CD4-positive, alpha-beta T cell (primary cell): ENCODE measurements around the gene TRIM10. TPM values are rescaled to one million over a fixed set of nuclear protein-coding genes. Genes with fewer than 3 reads are reported as not detected.

Source experiments
- ATAC-seq: fragments of 200-7000 bp; cut with Tn5 transposase; one replicate; pipeline ENCODE4 v1.10.0; 2022; ENCODE audit warnings: mild to moderate bottlenecking; ENCODE audit not compliant: poor library complexity
- CTCF ChIA-PET: fragments of 350-600 bp; sonication (Branson Sonifier 250); formaldehyde crosslinking; loops from one replicate; lab custom pipeline; 2021; ENCODE audit warnings: antibody characterized with exemption, inconsistent platforms; lab: Charles Lee
- POLR2A ChIA-PET: fragments of 350-600 bp; sonication (Branson Sonifier 250); formaldehyde crosslinking; loops from one replicate; lab custom pipeline; 2021; ENCODE audit warnings: antibody characterized with exemption, inconsistent platforms; lab: Charles Lee
- DNase-seq, 14 experiments: peaks; one replicate each; pipeline ENCODE4 v3.0.0-alpha.2; 2013 to 2020; ENCODE audit warnings: mixed read lengths in 2 of 14
- H3K27ac ChIP-seq, 2 donors: one replicate each; pipeline versions ENCODE4 v1.5.1 to v1.7.0; 2013; ENCODE audit warnings: low read length in 2 of 2, low read depth in 1 of 2, mild to moderate bottlenecking in 1 of 2
- H3K27me3 ChIP-seq, 2 experiments: 1 replicate in 1 of 2; 2 replicates in 1 of 2; pipeline versions ENCODE4 v1.6.1 to v1.7.0; 2013; ENCODE audit warnings: low read length in 2 of 2, control low read depth in 1 of 2, mild to moderate bottlenecking in 1 of 2, moderate library complexity in 1 of 2; ENCODE audit not compliant: insufficient read depth in 2 of 2, control insufficient read depth in 1 of 2
- H3K36me3 ChIP-seq: one replicate; pipeline ENCODE4 v1.6.1; 2013; ENCODE audit warnings: low read length, control low read depth; ENCODE audit not compliant: insufficient read depth
- H3K4me1 ChIP-seq: one replicate; pipeline ENCODE4 v1.6.1; 2013; ENCODE audit warnings: low read length, control low read depth; ENCODE audit not compliant: insufficient read depth
- H3K4me3 ChIP-seq: one replicate; pipeline ENCODE4 v1.5.1; 2013; ENCODE audit warnings: mild to moderate bottlenecking, low read length, moderate library complexity
- H3K9me3 ChIP-seq, 2 experiments: 1 replicate in 1 of 2; 2 replicates in 1 of 2; pipeline versions ENCODE4 v1.6.1 to v1.7.0; 2013; ENCODE audit warnings: low read length in 2 of 2, mild to moderate bottlenecking in 2 of 2, control low read depth in 1 of 2, moderate library complexity in 1 of 2; ENCODE audit not compliant: control insufficient read depth in 1 of 2, insufficient read depth in 1 of 2
- H3K27ac Mint-ChIP-seq: one replicate; pipeline ENCODE4 v1.8.0; 2020; ENCODE audit warnings: mixed read lengths
- H3K27me3 Mint-ChIP-seq: one replicate; pipeline ENCODE4 v1.8.0; 2021; ENCODE audit warnings: mixed read lengths
- H3K36me3 Mint-ChIP-seq: one replicate; pipeline ENCODE4 v1.8.0; 2021; ENCODE audit warnings: low read depth, mixed read lengths
- H3K4me1 Mint-ChIP-seq: one replicate; pipeline ENCODE4 v1.8.0; 2021; ENCODE audit warnings: low read depth, mixed read lengths
- H3K4me3 Mint-ChIP-seq: one replicate; pipeline ENCODE4 v1.8.0; 2020; ENCODE audit warnings: mild to moderate bottlenecking, mixed read lengths
- H3K9me3 Mint-ChIP-seq: one replicate; pipeline ENCODE4 v1.8.0; 2020; ENCODE audit warnings: mixed read lengths
- CTCF ChIP-seq: fragments of 200-600 bp; IDR thresholded peaks from one replicate; pipeline ENCODE4 v1.8.0; 2022; ENCODE audit warnings: antibody characterized with exemption, mild to moderate bottlenecking
- intact Hi-C, 2 experiments: fragments of 100-400 bp; cut with DNase I in 1 of 2; cut with micrococcal nuclease in 1 of 2; formaldehyde crosslinking; loops; one replicate each; pipeline versions ENCODE4 v1.15.1 to v1.9.0; 2023 to 2025; cut with DNase I, micrococcal nuclease
- total RNA-seq, 174 experiments: library from RNA in 2 of 174; stranded (reverse) in 2 of 174; gene quantifications; one replicate each; pipeline ENCODE4 v1.2.3 and lab custom pipeline; 2021 to 2026

Gene TRIM10
- total RNA-seq, 2 experiments from 2014 or later: not detected

GRCh38 chr6:30147096-30147495 is 13.9 kb downstream of the TRIM10 start:
- POLR2A ChIA-PET: no interaction called here
- peaks cover 52% of the 10 kb centered on the region for H3K27me3 Mint-ChIP-seq

GRCh38 chr6:30145818-30146217 is 15.2 kb downstream of the TRIM10 start:
- H3K27ac ChIP-seq: no peak overlapping the region
- Mint-ChIP-seq H3K27ac (no peak overlapping the region), H3K27me3 (peaks cover 63% of the 10 kb centered on the region), H3K4me3 (no peak overlapping the region), H3K4me1 (no peaks in the 10 kb centered on the region), H3K36me3 (no peaks in the 10 kb centered on the region), H3K9me3 (no peaks in the 10 kb centered on the region)
- no peaks in the 10 kb centered on the region for H3K4me1 ChIP-seq
- ChIA-PET POLR2A (no interaction called here), CTCF (no interaction called here)
- H3K27me3 ChIP-seq: peaks cover 0 to 10% of the 10 kb centered on the region in 2 experiments
- H3K9me3 ChIP-seq: no peaks in the 10 kb centered on the region
- H3K4me3 ChIP-seq: no peak overlapping the region
- intact Hi-C loops: no loop called here
- DNase-seq: no peak
- no peak for TF ChIP-seq CTCF
- ATAC-seq: no peak
- no peaks in the 10 kb centered on the region for H3K36me3 ChIP-seq

More at GRCh38 chr6:30147096-30147495, 13.9 kb downstream of the TRIM10 start:
- intact Hi-C loops: no loop called here
- Mint-ChIP-seq H3K9me3 (no peaks in the 10 kb centered on the region), H3K36me3 (no peaks in the 10 kb centered on the region), H3K4me3 (no peak overlapping the region), H3K4me1 (no peaks in the 10 kb centered on the region), H3K27ac (no peak overlapping the region)
- no peaks in the 10 kb centered on the region for H3K9me3 ChIP-seq
- CTCF ChIA-PET: no interaction called here
- H3K27me3 ChIP-seq: peaks cover 0 to 10% of the 10 kb centered on the region in 2 experiments
- no peaks in the 10 kb centered on the region for H3K4me1 ChIP-seq
- H3K4me3 ChIP-seq: no peak overlapping the region
- TF ChIP-seq CTCF: no peak
- no peak for DNase-seq
- no peaks in the 10 kb centered on the region for H3K36me3 ChIP-seq
- no peak overlapping the region for H3K27ac ChIP-seq
- no peak for ATAC-seq

- no peaks in the 10 kb centered on the region for H3K4me1 ChIP-seq
- no peak overlapping the region for H3K27ac ChIP-seq
- CTCF ChIA-PET: interaction anchor here (0.7 kb wide), 1 partner anchor 41 kb away, joined by 3 read pairs; no protein-coding TSS in a partner anchor
- Mint-ChIP-seq H3K27ac (no peak overlapping the region), H3K27me3 (peaks cover 66% of the 10 kb centered on the region), H3K9me3 (no peaks in the 10 kb centered on the region), H3K36me3 (no peaks in the 10 kb centered on the region), H3K4me3 (no peak overlapping the region), H3K4me1 (no peaks in the 10 kb centered on the region)
- DNase-seq (no peak), ATAC-seq (no peak)
- no peaks in the 10 kb centered on the region for H3K9me3 ChIP-seq
- POLR2A ChIA-PET: no interaction called here
- TF ChIP-seq CTCF: no peak
- no peaks in the 10 kb centered on the region for H3K36me3 ChIP-seq
- no peak overlapping the region for H3K4me3 ChIP-seq
- intact Hi-C loops: no loop called here
- H3K27me3 ChIP-seq: peaks cover 0 to 10% of the 10 kb centered on the region in 2 experiments
These were observed 16.2 kb downstream of the TRIM10 start for GRCh38 chr6:30144811-30145210.
